B cell (primary cell): Measurements from ENCODE around the gene TTC1. TPM values are rescaled to one million over a fixed set of nuclear protein-coding genes. Genes with fewer than 3 reads are reported as not detected.

Experiments
- ATAC-seq: fragments of 200-7000 bp; cut with Tn5 transposase; one replicate; pipeline ENCODE4 v1.10.0; 2021; ENCODE audit warnings: low read depth, mild to moderate bottlenecking, moderate number of reproducible peaks, moderate library complexity
- CTCF ChIA-PET: fragments of 350-600 bp; sonication (Branson Sonifier 250); formaldehyde crosslinking; loops from one replicate; lab custom pipeline; 2021; ENCODE audit warnings: antibody characterized with exemption, inconsistent platforms; lab: Charles Lee
- POLR2A ChIA-PET: fragments of 350-600 bp; sonication (Branson Sonifier 250); formaldehyde crosslinking; loops from one replicate; lab custom pipeline; 2021; ENCODE audit warnings: antibody characterized with exemption; lab: Charles Lee
- DNase-seq: peaks from one replicate; pipeline ENCODE4 v3.0.0; 2013
- H2AFZ ChIP-seq: 2 replicates; pipeline ENCODE4 v1.6.1; 2012; ENCODE audit warnings: mild to moderate bottlenecking, low read depth, low read length; ENCODE audit not compliant: insufficient read depth, poor library complexity, severe bottlenecking
- H3K27ac ChIP-seq, 2 donors: 1 replicate in 1 of 2; 2 replicates in 1 of 2; pipeline ENCODE4 v1.5.1; 2012 to 2013; ENCODE audit warnings: low read length in 2 of 2, mild to moderate bottlenecking in 2 of 2, moderate library complexity in 1 of 2
- H3K27me3 ChIP-seq, 4 experiments: fragments of 200-600 bp in 1 of 4; sonication (generic) in 1 of 4; replicated peaks in 1 of 4; 1 replicate in 2 of 4; 2 replicates in 2 of 4; pipeline versions ENCODE4 v1.6.1 to v1.7.0; 2013 to 2016; ENCODE audit warnings: low read length in 3 of 4, mild to moderate bottlenecking in 2 of 4, mixed read lengths in 1 of 4, moderate library complexity in 1 of 4; ENCODE audit not compliant: insufficient read depth in 4 of 4, control insufficient read depth in 3 of 4; ENCODE audit errors: control extremely low read depth in 1 of 4
- H3K36me3 ChIP-seq, 2 experiments: replicated peaks in 1 of 2; 1 replicate in 1 of 2; 2 replicates in 1 of 2; pipeline versions ENCODE4 v1.6.1 to v1.7.1; 2013; ENCODE audit warnings: low read length in 1 of 2; ENCODE audit not compliant: insufficient read depth in 2 of 2, control insufficient read depth in 1 of 2; ENCODE audit errors: control extremely low read depth in 1 of 2, extremely low read depth in 1 of 2
- H3K4me1 ChIP-seq, 2 donors: fragments of 200-600 bp in 1 of 2; sonication (generic) in 1 of 2; 1 replicate in 1 of 2; 2 replicates in 1 of 2; pipeline versions ENCODE4 v1.5.1 to v1.6.1; 2013 to 2017; ENCODE audit warnings: low read length in 2 of 2; ENCODE audit not compliant: control insufficient read depth in 2 of 2, insufficient read depth in 2 of 2
- H3K4me2 ChIP-seq: replicated peaks from 2 replicates; pipeline ENCODE3; 2012; ENCODE audit warnings: mild to moderate bottlenecking, low read depth, low read length; ENCODE audit not compliant: poor library complexity, severe bottlenecking
- H3K4me3 ChIP-seq, 5 experiments: fragments of 200-600 bp in 1 of 5; sonication (generic) in 1 of 5; 1 replicate in 3 of 5; 2 replicates in 2 of 5; pipeline versions ENCODE4 v1.5.1 to v1.7.0; 2011 to 2016; ENCODE audit warnings: low read length in 4 of 5, mild to moderate bottlenecking in 4 of 5, low read depth in 2 of 5, control low read depth in 1 of 5, moderate library complexity in 1 of 5; ENCODE audit not compliant: insufficient read depth in 1 of 5; ENCODE audit errors: control extremely low read depth in 1 of 5, extremely low read depth in 1 of 5
- H3K79me2 ChIP-seq: fragments of 200-600 bp; sonication (generic); one replicate; pipeline ENCODE4 v1.6.0; 2016; ENCODE audit warnings: low read length; ENCODE audit not compliant: control insufficient read depth, insufficient read depth
- H3K9ac ChIP-seq: fragments of 200-600 bp; sonication (generic); 2 replicates; pipeline ENCODE4 v1.6.1; 2017; ENCODE audit warnings: mild to moderate bottlenecking, low read length, moderate library complexity
- H3K9me3 ChIP-seq, 3 donors: one replicate each; pipeline versions ENCODE4 v1.6.1 to v1.7.1; 2013; ENCODE audit warnings: low read length in 2 of 3; ENCODE audit not compliant: control insufficient read depth in 2 of 3, insufficient read depth in 1 of 3; ENCODE audit errors: control extremely low read depth in 1 of 3
- H4K20me1 ChIP-seq: 2 replicates; pipeline ENCODE4 v1.6.0; 2012; ENCODE audit warnings: mild to moderate bottlenecking, low read length; ENCODE audit not compliant: insufficient read depth, control insufficient read depth, poor library complexity, severe bottlenecking
- H3K27ac Mint-ChIP-seq: one replicate; pipeline ENCODE4 v1.8.0; 2021; ENCODE audit warnings: mixed read lengths
- H3K27me3 Mint-ChIP-seq: one replicate; pipeline ENCODE4 v1.8.0; 2021; ENCODE audit warnings: mixed read lengths
- H3K4me1 Mint-ChIP-seq: one replicate; pipeline ENCODE4 v1.8.0; 2021; ENCODE audit warnings: mixed read lengths
- H3K4me3 Mint-ChIP-seq: one replicate; pipeline ENCODE4 v1.8.0; 2021; ENCODE audit warnings: mixed read lengths
- H3K9me3 Mint-ChIP-seq: one replicate; pipeline ENCODE4 v1.8.0; 2022; ENCODE audit warnings: mixed read lengths; ENCODE audit not compliant: insufficient read depth
- EZH2 ChIP-seq: IDR thresholded peaks from 2 replicates; pipeline ENCODE4 v1.6.1; 2012; ENCODE audit warnings: borderline replicate concordance, low read depth, mild to moderate bottlenecking, moderate library complexity, low read length; ENCODE audit not compliant: insufficient read depth, poor library complexity, severe bottlenecking
- WGBS: methylation state at CpG from one replicate; pipeline ENCODE4 v1.1.5; 2013; ENCODE audit warnings: missing lambda C conversion rate; ENCODE audit not compliant: insufficient coverage; 5-methylcytosine and 5-hydroxymethylcytosine counted together
- intact Hi-C: fragments of 100-400 bp; cut with micrococcal nuclease; formaldehyde crosslinking; loops from one replicate; pipeline ENCODE4 v1.10.0; 2022
- polyA plus RNA-seq: library from polyadenylated mRNA; depleted of rRNA; stranded (reverse); fragments of >200 nt; gene quantifications from 2 replicates; pipeline ENCODE4 v1.2.3, GENCODE V29; 2012
- total RNA-seq, 2 donors: library from RNA; stranded (reverse); fragments of 120-200 nt in 1 of 2; gene quantifications; 1 replicate in 1 of 2; 2 replicates in 1 of 2; pipeline versions ENCODE4 v1.2.3 to v1.2.4, GENCODE V29; 2013 to 2022
- TF ChIP-seq, protein P1 (sequence below): fragments of 200-600 bp; IDR thresholded peaks from one replicate; pipeline ENCODE4 v1.8.0; 2022; ENCODE audit warnings: antibody characterized with exemption, mild to moderate bottlenecking

Gene TTC1
- total and polyA plus RNA-seq, 2 donors (not counting 1 experiment from before 2014, with no cell fraction given): 12.1 to 40.4 TPM

GRCh38 chr5:160018945-160019625, 10.1 kb downstream of the TTC1 start:
- H3K4me2 ChIP-seq: no peak overlapping the region
- intact Hi-C loops: no loop called here
- H3K4me3 ChIP-seq: no peak overlapping the region
- Mint-ChIP-seq H3K4me1 (peaks cover 5% of the 10 kb centered on the region), H3K27ac (no peak overlapping the region), H3K9me3 (no peaks in the 10 kb centered on the region), H3K27me3 (no peaks in the 10 kb centered on the region), H3K4me3 (no peak overlapping the region)
- WGBS: no CpG with 5 or more reads among the region's 2 CpGs
- H3K27ac ChIP-seq: no peak overlapping the region
- peaks cover 10 to 28% of the 10 kb centered on the region in 2 experiments for H3K36me3 ChIP-seq
- H3K9ac ChIP-seq: no peak overlapping the region
- peaks cover 35% of the 10 kb centered on the region for H3K79me2 ChIP-seq
- ATAC-seq: no peak
- H3K27me3 ChIP-seq: no peaks in the 10 kb centered on the region
- H4K20me1 ChIP-seq: peaks cover 27% of the 10 kb centered on the region
- TF ChIP-seq, protein P1, sequence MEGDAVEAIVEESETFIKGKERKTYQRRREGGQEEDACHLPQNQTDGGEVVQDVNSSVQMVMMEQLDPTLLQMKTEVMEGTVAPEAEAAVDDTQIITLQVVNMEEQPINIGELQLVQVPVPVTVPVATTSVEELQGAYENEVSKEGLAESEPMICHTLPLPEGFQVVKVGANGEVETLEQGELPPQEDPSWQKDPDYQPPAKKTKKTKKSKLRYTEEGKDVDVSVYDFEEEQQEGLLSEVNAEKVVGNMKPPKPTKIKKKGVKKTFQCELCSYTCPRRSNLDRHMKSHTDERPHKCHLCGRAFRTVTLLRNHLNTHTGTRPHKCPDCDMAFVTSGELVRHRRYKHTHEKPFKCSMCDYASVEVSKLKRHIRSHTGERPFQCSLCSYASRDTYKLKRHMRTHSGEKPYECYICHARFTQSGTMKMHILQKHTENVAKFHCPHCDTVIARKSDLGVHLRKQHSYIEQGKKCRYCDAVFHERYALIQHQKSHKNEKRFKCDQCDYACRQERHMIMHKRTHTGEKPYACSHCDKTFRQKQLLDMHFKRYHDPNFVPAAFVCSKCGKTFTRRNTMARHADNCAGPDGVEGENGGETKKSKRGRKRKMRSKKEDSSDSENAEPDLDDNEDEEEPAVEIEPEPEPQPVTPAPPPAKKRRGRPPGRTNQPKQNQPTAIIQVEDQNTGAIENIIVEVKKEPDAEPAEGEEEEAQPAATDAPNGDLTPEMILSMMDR: no peak
- TF ChIP-seq EZH2: no peak
- CTCF ChIA-PET: interaction anchor here (0.7 to 4.1 kb wide), 3 partner anchors 9 to 732 kb away, joined by 4 to 34 read pairs (median 6); partner anchors contain the start of gene TTC1
- H3K4me1 ChIP-seq: no peaks in the 10 kb centered on the region
- no peak for DNase-seq
- POLR2A ChIA-PET: no interaction called here
- no peak overlapping the region for H2AFZ ChIP-seq
- no peaks in the 10 kb centered on the region for H3K9me3 ChIP-seq

DNA sequence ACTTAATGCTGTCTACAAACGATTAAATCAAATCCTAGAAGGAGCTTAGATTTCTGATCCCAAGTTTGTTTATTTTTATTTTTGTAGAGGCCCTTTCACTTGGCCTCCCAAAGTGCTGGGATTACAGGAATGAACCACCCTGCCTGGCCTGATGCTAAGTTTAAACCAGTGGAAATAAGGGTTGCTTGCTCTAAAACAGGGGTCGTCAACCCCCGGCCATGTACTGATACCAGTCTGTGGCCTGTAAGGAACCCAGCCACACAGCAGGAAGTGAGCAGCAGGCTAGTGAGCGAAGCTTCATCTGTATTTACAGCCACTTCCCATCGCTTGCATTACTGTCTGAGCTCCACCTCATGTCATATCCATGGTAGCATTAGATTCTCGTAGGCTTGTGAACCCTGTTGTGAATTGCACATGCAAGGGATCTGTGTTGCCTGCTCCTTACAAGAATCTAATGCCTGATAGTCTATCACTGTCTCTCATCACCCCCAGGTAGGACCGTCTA, 11.4 kb downstream of the TTC1 start:
- POLR2A ChIA-PET: interaction anchor here (0.6 kb wide), 1 partner anchor 10 kb away, joined by 7 read pairs; no protein-coding TSS in a partner anchor

More for the DNA sequence above, 11.4 kb downstream of the TTC1 start:
- Histone ChIP-seq H3K4me2 (no peak overlapping the region), H3K79me2 (peaks cover 33% of the 10 kb centered on the region), H3K36me3 (peaks cover 12 to 28% of the 10 kb centered on the region in 2 experiments), H3K4me3 (no peak overlapping the region), H3K27ac (no peak overlapping the region), H3K27me3 (no peaks in the 10 kb centered on the region), H2AFZ (no peak overlapping the region), H3K9ac (no peak overlapping the region), H3K4me1 (no peaks in the 10 kb centered on the region), H4K20me1 (peaks cover 32% of the 10 kb centered on the region), H3K9me3 (no peaks in the 10 kb centered on the region)
- Mint-ChIP-seq H3K27ac (no peak overlapping the region), H3K9me3 (no peaks in the 10 kb centered on the region), H3K4me1 (peaks cover 5% of the 10 kb centered on the region), H3K4me3 (no peak overlapping the region), H3K27me3 (no peaks in the 10 kb centered on the region)
- TF ChIP-seq EZH2: no peak
- TF ChIP-seq, protein P1: no peak
- 93% methylated on average over 5 of the region's 7 CpGs for WGBS
- DNase-seq (no peak), ATAC-seq (no peak)
- intact Hi-C loops: loop anchor here (5.0 kb wide), 1 partner anchor 177 kb away; no protein-coding TSS in a partner anchor
- CTCF ChIA-PET: interaction anchor here (0.9 to 6.4 kb wide), 5 partner anchors 10 to 371 kb away, joined by 4 to 140 read pairs (median 6); partner anchors contain the start of gene TTC1
